HG03469 (cell line): ENCODE measurements around the gene CCSER1.

Experiments used
- ATAC-seq: cut with Tn5 transposase; IDR thresholded peaks from one replicate; pipeline ENCODE4 v1.9.1; 2021; ENCODE audit warnings: mild to moderate bottlenecking, moderate library complexity, moderate number of reproducible peaks; ENCODE audit not compliant: unreplicated experiment

Gene CCSER1

GRCh38 chr4:90189178-90189577 lies 62.0 kb downstream of the CCSER1 start:
- ATAC-seq: no peak

- no peak for ATAC-seq
Observed at GRCh38 chr4:90189946-90190345, 62.8 kb downstream of the CCSER1 start.

- no peak for ATAC-seq
Observed at GRCh38 chr4:90190525-90190924, 63.3 kb downstream of the CCSER1 start.

- ATAC-seq: no peak
Observed at GRCh38 chr4:90198086-90198847, 71.1 kb downstream of the CCSER1 start.

- no peak for ATAC-seq
Observed at GRCh38 chr4:90207887-90208454, 80.8 kb downstream of the CCSER1 start.

- no peak for ATAC-seq
Observed at GRCh38 chr4:90209922-90210321, 82.7 kb downstream of the CCSER1 start.

- no peak for ATAC-seq
Observed at GRCh38 chr4:90211174-90211573, 84.0 kb downstream of the CCSER1 start.

GRCh38 chr4:90215286-90215685 lies 88.1 kb downstream of the CCSER1 start:
- ATAC-seq: peak; percentile 54

- ATAC-seq: no peak
Observed at GRCh38 chr4:90219822-90220221, 92.6 kb downstream of the CCSER1 start.

GRCh38 chr4:90220459-90220858 lies 93.3 kb downstream of the CCSER1 start:
- no peak for ATAC-seq

GRCh38 chr4:90226734-90227133 lies 99.5 kb downstream of the CCSER1 start:
- no peak for ATAC-seq

- no peak for ATAC-seq
Observed at GRCh38 chr4:90227177-90227576, 100.0 kb downstream of the CCSER1 start.

- ATAC-seq: no peak
Observed at GRCh38 chr4:90234916-90235547, 107.8 kb downstream of the CCSER1 start.

GRCh38 chr4:90237751-90238530 lies 110.7 kb downstream of the CCSER1 start:
- ATAC-seq: no peak

- ATAC-seq: no peak
Observed at GRCh38 chr4:90240333-90240732, 113.1 kb downstream of the CCSER1 start.

- ATAC-seq: no peak
Observed at GRCh38 chr4:90241008-90241407, 113.8 kb downstream of the CCSER1 start.

GRCh38 chr4:90245837-90246236 lies 118.6 kb downstream of the CCSER1 start:
- ATAC-seq: no peak

GRCh38 chr4:90246816-90247215 lies 119.6 kb downstream of the CCSER1 start:
- no peak for ATAC-seq

- no peak for ATAC-seq
Observed at GRCh38 chr4:90254357-90254756, 127.2 kb downstream of the CCSER1 start.

- no peak for ATAC-seq
Observed at GRCh38 chr4:90274175-90274574, 147.0 kb downstream of the CCSER1 start.

GRCh38 chr4:90280954-90281353 lies 153.8 kb downstream of the CCSER1 start:
- ATAC-seq: no peak
